ENCODE data around the gene ORAI3. TPM values are rescaled to one million over a fixed set of nuclear protein-coding genes. Genes with fewer than 3 reads are reported as not detected.

Gene ORAI3
- total RNA-seq, 1 donor, result 63.3 TPM

GRCh38 chr16:30947859-30948666, 805 bp upstream of the ORAI3 start:
- H3K4me1 ChIP-seq (ENCODE audit: insufficient read depth, low read length), result peaks cover 23% of the 10 kb centered on the region
- H3K79me2 ChIP-seq (ENCODE audit: insufficient read depth, low read length), result peaks cover 8% of the 10 kb centered on the region
- peak overlapping the region; percentile 86 for H3K4me3 ChIP-seq (ENCODE audit: insufficient read depth, low read length)
- DNase-seq (ENCODE audit: insufficient read length, low spot score, missing footprints), result peak; percentile 99
- no peaks in the 10 kb centered on the region for H3K27me3 ChIP-seq (ENCODE audit: insufficient read depth, low read length)
- peaks cover 16% of the 10 kb centered on the region for H3K36me3 ChIP-seq (ENCODE audit: insufficient read depth, low read length)
- peak overlapping the region; percentile 92 for H3K4me2 ChIP-seq (ENCODE audit: insufficient read depth, low read length)
- peak overlapping the region; percentile 27 for H3K27ac ChIP-seq (ENCODE audit: low read depth, low read length)
- peaks cover 14% of the 10 kb centered on the region for H4K20me1 ChIP-seq (ENCODE audit: insufficient read depth, low read length)
- no peak overlapping the region for H2AFZ ChIP-seq (ENCODE audit: low read length)
- TF ChIP-seq CTCF (IDR thresholded peaks at IDR 0.05; ENCODE audit: extremely low read depth, low read depth, low read length), result no peak
- no peaks in the 10 kb centered on the region for H3K9me3 ChIP-seq (ENCODE audit: low read depth, low read length)

GRCh38 chr16:30949650-30950515, 1.0 kb downstream of the ORAI3 start:
- peak overlapping the region; percentile 92 for H3K4me2 ChIP-seq (ENCODE audit: insufficient read depth, low read length)
- H4K20me1 ChIP-seq (ENCODE audit: insufficient read depth, low read length), result peaks cover 19% of the 10 kb centered on the region
- peaks cover 8% of the 10 kb centered on the region for H3K79me2 ChIP-seq (ENCODE audit: insufficient read depth, low read length)
- H3K27me3 ChIP-seq (ENCODE audit: insufficient read depth, low read length), result no peaks in the 10 kb centered on the region
- peak overlapping the region; percentile 65 for H3K27ac ChIP-seq (ENCODE audit: low read depth, low read length)
- peaks cover 1% of the 10 kb centered on the region for H3K36me3 ChIP-seq (ENCODE audit: insufficient read depth, low read length)
- DNase-seq (ENCODE audit: insufficient read length, low spot score, missing footprints), result peak; percentile 91
- H3K9me3 ChIP-seq (ENCODE audit: low read depth, low read length), result no peaks in the 10 kb centered on the region
- H2AFZ ChIP-seq (ENCODE audit: low read length), result no peak overlapping the region
- H3K4me3 ChIP-seq (ENCODE audit: insufficient read depth, low read length), result peak overlapping the region; percentile 86
- no peak for TF ChIP-seq CTCF (IDR thresholded peaks at IDR 0.05; ENCODE audit: extremely low read depth, low read depth, low read length)
- H3K4me1 ChIP-seq (ENCODE audit: insufficient read depth, low read length), result peaks cover 23% of the 10 kb centered on the region

- H2AFZ ChIP-seq (ENCODE audit: low read length), result no peak overlapping the region
- peak overlapping the region; percentile 92 for H3K4me2 ChIP-seq (ENCODE audit: insufficient read depth, low read length)
Measured at GRCh38 chr16:30950516-30951065, 1.7 kb downstream of the ORAI3 start.

More at GRCh38 chr16:30950516-30951065, 1.7 kb downstream of the ORAI3 start:
- no peak for TF ChIP-seq CTCF (IDR thresholded peaks at IDR 0.05; ENCODE audit: extremely low read depth, low read depth, low read length)
- DNase-seq (ENCODE audit: insufficient read length, low spot score, missing footprints), result peak; percentile 21
- Histone ChIP-seq H3K79me2 (ENCODE audit: insufficient read depth, low read length) (peaks cover 8% of the 10 kb centered on the region), H3K4me3 (ENCODE audit: insufficient read depth, low read length) (peak overlapping the region; percentile 86), H3K9me3 (ENCODE audit: low read depth, low read length) (no peaks in the 10 kb centered on the region), H4K20me1 (ENCODE audit: insufficient read depth, low read length) (peaks cover 19% of the 10 kb centered on the region), H3K36me3 (ENCODE audit: insufficient read depth, low read length) (no peaks in the 10 kb centered on the region), H3K4me1 (ENCODE audit: insufficient read depth, low read length) (peaks cover 23% of the 10 kb centered on the region), H3K27me3 (ENCODE audit: insufficient read depth, low read length) (no peaks in the 10 kb centered on the region), H3K27ac (ENCODE audit: low read depth, low read length) (no peak overlapping the region)

Measured in osteoblast (primary cell).